ENCODE data around the gene TEK.

TEK gene

DNA sequence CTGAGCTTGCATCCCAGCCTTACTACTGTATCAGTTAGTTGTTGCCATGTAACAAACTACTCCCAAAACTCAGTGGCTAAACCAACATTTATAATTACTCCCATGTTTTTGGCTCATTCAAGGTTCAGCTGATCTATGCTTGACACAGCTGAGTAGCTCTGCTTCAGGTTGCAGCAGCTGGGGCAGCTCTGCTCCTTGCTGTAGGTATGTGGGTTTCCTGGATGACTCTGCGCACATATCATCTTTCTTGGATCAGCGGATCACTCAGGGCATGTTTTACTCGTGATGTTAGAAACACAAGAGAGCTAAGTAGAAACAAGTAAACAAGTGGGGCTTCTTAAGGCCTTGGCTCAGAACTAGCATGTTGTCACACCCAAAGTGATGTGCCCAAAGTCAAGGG lies 15.1 kb downstream of the TEK start:
- DNase-seq (ENCODE audit: low spot score), result no peak

- no peak for DNase-seq (ENCODE audit: low spot score)
Measured at GRCh38 chr9:27125030-27125429, 16.0 kb downstream of the TEK start.

- DNase-seq (ENCODE audit: low spot score), result no peak
Measured at GRCh38 chr9:27125936-27126335, 16.9 kb downstream of the TEK start.

DNA sequence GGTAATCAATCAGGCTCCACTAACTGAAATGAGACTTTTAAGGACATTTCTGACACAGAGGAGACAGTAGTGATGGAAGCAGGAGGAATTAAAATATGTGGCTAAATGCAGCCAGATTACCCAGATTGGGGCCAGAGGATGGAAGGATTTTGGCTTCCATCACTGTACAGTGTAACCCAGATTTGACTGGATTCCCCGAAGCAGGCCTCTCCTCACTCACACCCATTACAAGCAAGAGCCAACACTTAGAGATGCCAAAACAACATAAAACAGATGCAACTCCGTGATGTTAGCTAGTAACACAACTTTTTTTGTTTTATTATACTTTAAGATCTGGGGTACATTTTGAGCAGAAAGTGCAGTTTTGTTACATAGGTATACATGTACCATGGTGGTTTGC lies 17.6 kb downstream of the TEK start:
- DNase-seq (ENCODE audit: low spot score), result no peak

- DNase-seq (ENCODE audit: low spot score), result no peak
Measured at GRCh38 chr9:27129221-27129620, 20.2 kb downstream of the TEK start.

DNA sequence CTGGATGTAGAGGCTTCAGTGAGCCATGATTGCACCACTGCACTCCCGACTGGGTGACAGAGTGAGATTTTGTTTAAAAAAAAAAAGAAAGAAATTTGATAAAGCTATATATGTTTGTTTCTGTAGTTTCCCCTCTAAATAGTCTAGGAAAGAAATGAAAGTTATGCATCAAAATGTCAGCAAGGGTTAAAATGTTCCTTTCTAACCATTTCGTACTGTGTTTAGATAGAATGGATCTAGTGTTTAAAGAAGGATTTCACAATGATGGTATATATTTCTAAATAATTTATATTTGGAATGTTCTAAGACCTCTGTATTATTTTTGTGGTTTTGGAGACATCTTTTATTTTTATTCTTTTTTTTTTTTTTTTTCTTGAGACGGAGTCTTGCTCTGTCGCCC lies 22.7 kb downstream of the TEK start:
- DNase-seq (ENCODE audit: low spot score), result no peak

- DNase-seq (ENCODE audit: low spot score), result no peak
Measured at GRCh38 chr9:27133817-27134216, 24.8 kb downstream of the TEK start.

DNA sequence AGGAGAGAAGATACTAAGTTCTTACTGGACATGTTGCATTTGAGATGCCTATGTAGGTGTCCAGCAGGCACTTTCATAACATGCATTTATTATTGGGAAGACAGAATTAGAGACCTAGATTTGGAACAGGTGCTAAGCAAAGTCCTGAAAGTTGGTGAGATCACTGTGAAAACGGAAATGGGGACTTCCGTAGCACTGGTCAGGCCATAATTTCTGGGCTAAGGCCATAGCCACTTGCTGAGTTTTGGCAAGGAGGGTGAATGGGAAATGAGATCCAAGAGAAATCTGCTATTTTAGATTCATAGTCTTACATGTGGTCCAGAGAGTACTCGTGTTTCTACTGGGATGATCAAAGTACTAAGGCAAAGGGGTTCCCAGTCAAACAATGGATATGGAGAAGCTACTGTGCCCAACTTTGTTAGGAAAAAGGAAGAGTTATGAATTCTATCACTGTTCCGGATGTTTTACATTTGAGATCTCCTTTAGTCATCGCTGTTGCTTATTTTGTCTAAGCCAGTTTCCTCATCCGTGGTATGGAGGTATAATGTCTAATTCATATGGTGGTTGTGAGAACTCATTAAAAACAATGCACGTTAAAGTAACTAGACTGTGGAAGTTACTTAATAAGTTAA lies 33.4 kb downstream of the TEK start:
- no peak for DNase-seq (ENCODE audit: low spot score)

DNA sequence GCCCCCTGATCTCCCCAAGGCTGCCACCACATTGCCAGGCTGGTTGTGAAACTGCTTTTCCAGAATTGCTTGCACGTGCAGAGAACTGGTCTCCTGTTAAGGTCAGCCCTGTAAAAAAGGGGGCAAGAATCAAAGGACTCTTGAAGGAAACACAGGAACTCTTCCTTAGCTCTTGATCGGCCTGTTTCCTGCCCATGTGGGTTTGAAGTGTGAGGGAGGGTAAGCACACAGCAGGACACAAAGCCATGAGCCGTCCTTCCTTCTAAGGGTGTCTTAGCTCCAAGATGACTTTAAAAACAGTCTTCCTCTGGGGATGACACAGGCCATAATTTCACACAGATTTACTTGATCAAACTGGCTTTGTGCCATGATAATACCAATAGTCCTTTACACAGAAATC lies 36.1 kb downstream of the TEK start:
- DNase-seq (ENCODE audit: low spot score), result no peak

GRCh38 chr9:27149651-27150050 lies 40.6 kb downstream of the TEK start:
- DNase-seq (ENCODE audit: low spot score), result no peak

DNA sequence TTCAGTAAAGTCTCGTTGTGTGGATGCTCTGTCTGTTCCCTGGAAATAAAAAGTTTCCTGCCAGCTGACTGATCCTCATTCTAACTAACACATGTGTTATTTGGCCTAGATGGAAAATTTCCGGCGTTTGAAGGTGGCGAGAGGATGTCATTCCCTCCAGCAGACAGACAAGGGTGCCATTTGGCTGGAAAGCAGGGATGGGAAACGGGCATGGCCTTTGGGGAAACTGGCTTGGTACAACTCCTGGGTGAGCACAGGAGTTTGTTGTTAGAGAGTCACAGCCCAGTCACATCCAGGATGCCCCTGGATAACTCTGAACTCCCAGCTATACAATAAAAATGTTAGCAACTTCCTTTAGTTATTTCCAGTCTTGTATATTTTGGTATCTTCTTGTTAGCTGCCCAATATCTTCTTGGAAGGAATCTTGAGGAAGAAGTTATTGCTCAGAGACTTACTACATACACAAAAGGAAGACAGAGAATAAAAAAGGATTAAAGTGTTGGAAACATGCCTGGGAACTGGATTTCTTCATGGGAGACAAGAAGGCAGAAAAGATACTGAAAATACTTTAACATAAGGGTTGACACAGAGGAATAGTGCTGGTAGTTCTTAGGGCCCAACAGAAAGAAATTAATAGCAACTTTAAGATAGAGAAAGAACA lies 41.9 kb downstream of the TEK start:
- DNase-seq (ENCODE audit: low spot score), result no peak

- DNase-seq (ENCODE audit: low spot score), result no peak
Measured at GRCh38 chr9:27151693-27152404, 42.8 kb downstream of the TEK start.

- no peak for DNase-seq (ENCODE audit: low spot score)
Measured at GRCh38 chr9:27152405-27152718, 43.3 kb downstream of the TEK start.

GRCh38 chr9:27154908-27155307 lies 45.9 kb downstream of the TEK start:
- no peak for DNase-seq (ENCODE audit: low spot score)

DNA sequence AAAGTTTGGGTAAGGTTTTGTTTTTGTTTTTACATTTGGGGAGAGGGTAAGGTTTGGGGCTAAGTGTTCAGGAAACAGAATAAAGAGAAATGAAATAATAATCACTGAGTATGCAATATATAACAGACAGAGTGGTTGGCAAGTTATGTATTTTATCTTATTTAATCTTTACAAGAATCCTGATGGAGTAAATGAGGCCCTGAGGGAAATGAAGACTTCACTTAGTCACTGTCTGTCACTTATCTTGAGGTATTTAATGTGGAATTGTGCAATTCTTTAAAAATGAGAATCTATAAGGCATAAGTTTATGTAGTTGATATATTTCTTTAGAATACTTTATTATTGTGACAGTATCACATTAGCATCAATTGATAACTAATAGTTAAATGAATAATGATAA lies 48.1 kb downstream of the TEK start:
- DNase-seq (ENCODE audit: low spot score), result no peak

DNA sequence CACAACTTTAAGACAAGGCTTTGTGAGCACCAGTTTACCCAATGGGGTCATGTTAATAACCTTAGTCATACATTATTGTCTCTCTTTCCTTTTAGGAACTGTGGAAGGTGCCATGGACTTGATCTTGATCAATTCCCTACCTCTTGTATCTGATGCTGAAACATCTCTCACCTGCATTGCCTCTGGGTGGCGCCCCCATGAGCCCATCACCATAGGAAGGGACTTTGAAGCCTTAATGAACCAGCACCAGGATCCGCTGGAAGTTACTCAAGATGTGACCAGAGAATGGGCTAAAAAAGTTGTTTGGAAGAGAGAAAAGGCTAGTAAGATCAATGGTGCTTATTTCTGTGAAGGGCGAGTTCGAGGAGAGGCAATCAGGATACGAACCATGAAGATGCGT lies 48.7 kb downstream of the TEK start:
- no peak for DNase-seq (ENCODE audit: low spot score)

- DNase-seq (ENCODE audit: low spot score), result no peak
Measured at GRCh38 chr9:27160636-27161035, 51.6 kb downstream of the TEK start.

DNA sequence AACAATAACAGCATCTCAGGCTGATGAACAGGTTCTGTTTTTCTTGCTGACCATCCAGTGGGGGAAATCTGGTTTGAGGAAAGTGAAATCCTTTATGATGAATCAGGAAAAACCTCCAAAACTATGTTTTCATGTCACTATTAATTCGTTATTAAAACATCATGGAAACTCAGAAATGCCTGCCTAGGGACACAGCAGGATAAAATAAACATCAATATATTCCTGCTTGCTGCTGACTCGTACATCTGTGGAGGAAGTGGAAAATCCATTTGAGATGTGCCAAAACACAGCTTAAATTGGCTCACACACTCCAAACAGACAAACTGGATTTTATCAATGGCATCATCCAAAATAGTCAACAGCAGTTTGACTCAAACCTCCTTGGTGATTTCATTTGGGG lies 53.0 kb downstream of the TEK start:
- no peak for DNase-seq (ENCODE audit: low spot score)

DNA sequence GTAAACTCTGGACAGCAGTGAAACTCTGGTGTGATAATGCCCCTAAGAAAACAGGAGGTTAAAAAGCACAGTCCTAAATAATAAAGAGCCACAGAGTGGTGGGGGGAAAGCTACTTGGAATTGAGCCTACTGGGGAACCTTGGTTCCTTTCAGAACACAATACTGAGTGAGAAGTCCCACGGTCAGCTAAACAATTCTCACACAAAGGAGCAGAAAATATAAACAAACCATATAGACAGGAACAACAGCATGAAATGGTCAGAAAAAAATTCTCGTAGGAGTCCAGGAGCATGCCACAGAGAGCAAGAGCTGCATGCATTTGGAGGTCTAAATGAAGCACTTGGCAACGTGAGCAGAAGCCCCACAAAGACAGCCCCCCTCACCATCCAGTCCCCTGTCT lies 56.0 kb downstream of the TEK start:
- no peak for DNase-seq (ENCODE audit: low spot score)

DNA sequence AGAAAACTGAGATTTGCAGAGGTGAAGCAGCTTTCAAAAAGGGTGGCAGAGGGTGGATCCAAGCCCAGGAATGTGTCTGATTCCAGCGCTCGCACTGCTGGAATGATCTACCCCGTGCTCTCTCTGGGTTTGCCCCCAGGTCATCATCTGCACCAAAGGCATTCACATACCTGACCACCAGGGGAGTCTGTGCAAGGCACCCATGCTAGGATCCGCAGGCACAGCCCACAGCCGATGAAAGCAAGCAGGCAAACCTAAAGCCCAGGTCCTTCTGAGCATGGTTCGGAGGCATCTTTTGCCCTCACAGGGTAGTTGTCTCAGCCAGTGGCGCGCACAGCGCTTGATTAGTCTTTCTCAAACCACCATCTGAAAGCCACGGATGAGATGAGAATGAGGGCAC lies 56.6 kb downstream of the TEK start:
- no peak for DNase-seq (ENCODE audit: low spot score)

- DNase-seq (ENCODE audit: low spot score), result no peak
Measured at GRCh38 chr9:27168496-27168895, 59.5 kb downstream of the TEK start.

DNA sequence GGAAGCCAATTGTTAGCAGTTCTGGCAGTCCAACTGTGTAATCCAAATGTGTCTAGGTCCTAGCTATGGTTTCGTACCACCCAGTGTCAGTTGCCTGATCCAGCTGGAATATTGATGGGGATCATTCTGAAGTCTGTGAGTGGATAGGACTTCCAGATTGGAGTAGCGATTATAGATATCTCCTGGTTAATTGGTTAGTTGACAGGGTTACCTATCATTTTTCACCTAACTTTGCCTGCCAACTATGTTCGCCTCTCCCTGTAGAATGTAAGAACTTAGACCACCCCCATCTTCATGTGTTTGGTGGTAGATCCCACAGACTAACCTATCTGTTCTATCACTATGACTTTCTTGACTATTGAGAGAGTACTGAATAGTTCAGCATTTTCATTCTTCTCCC lies 59.9 kb downstream of the TEK start:
- no peak for DNase-seq (ENCODE audit: low spot score)

- DNase-seq (ENCODE audit: low spot score), result no peak
Measured at GRCh38 chr9:27176971-27177370, 67.9 kb downstream of the TEK start.
